HUDEP-2 (cell line): Measurements from ENCODE around the gene UBE2F.
"Not testable (repeated sequence)": the region's sequence is repeated elsewhere in the genome, so short reads cannot be mapped to it uniquely, and the experiment has no call there.

Experiments
- DNase-seq, 76 experiments: peaks; one replicate each; lab custom pipeline; 2025; ENCODE audit not compliant: unreplicated experiment in 76 of 76; lab: John Stamatoyannopoulos, UW

UBE2F gene

GRCh38 chr2:238042090-238042489 lies 75.3 kb downstream of the UBE2F start:
- no peak for DNase-seq

DNA sequence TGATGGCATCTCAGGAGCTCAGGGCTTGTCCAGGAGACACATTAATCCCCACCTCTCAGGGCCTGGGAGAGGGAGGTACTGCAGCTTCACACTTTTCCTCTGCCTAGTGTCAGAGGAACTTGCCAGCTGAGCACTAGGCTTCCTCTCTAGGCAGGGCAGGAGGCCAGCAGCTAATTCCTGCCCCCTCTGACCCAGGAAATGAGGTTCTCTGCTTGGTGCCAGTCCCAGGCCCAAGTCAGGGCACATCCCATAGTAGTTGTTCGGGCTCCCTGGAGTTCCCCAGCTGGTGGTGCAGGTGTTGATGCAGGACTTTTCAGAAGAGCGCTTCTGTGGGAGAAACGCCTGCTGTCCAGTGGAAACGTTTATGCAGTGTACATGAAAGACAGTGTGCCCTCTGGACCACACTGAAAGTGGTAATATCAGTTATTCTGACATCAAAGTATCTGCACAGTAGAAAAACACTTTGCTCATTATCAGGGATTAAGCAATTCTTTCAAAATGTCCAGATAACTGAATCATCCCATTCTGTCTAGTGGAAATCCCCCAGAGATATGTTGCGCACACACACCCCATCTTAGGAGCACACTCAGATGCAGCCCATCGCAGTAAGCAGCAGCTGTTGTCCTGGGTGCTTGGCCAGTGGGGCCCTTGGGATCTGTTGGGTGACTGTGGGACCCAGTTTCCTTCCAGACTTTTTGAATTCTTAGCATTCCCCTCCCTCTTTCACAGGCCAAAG lies 76.2 kb downstream of the UBE2F start:
- no peak for DNase-seq

DNA sequence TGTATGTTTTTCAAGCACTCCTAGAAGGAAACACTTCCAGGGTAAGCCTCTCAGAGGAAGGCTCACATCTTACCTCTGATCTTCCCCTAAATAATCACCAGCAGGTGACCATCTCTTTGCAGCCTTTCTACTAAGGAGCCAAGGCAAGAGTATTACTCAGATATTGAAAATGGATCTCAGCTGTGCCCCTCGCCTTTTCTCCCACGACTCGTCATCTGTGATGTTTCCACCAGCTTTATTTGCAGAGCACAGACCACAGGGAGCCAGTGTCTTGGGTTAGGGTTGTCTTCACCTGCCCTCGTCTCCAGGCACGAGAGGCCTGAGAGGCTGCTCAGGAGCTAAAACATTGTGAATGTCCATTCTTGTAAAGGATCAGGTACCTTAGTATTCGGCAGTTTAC lies 77.0 kb downstream of the UBE2F start:
- DNase-seq: no peak

- DNase-seq: no peak
Measured at GRCh38 chr2:238045575-238045974, 78.8 kb downstream of the UBE2F start.

DNA sequence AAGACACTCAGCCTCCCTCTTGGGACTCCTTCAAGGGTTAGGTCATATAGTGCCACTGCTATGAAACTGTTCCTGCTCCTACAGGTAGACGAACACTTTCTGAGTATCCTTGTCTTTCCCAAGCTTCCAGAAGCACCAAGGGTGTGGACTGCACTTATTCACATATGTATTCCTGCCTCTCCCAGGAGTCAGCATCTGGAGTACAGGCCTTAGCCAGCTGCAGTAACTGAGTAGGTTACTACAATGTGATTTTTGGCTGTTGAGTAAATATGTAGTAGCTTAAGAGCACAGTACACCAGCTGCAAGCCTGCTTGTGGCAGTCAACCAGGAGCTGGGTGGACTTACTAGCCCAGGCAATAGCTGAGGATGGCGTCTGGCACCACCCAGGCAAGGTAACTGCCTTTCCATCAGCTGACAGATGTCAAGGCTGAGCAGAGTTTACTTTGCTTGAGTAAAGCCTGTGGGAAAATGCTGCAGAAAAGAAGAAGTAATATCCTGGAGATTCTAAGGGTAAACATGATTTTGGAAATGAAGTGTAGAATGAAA lies 80.0 kb downstream of the UBE2F start:
- DNase-seq: no peak

DNA sequence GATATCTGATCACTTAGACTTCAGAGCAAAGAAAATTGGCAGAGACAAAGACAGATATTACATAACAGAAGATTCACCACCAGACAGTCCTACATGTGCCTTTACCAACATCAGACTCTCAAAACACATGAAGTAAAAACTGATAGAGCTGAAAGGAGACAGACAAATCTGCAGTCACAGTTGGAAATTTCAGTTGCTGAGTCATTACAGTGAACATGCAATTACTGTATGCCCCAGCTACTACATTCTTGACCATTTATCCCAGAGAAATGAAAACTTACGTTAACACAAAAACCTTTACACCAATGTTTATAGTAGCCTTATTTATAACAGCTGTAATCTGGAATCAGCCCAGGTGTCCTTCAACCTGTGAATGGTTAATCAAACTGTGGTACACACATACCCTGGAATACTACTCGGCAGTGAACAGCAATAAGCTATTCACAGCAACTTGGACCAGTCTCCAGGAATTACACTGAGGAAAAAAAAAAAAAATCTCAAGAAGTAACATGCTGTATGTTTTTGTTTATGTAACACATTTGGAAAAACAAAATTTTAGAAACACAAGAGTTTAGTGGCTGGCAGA lies 86.5 kb downstream of the UBE2F start:
- DNase-seq: peak in 4 of 76 experiments; percentile 1 to 26 (median 9)

DNA sequence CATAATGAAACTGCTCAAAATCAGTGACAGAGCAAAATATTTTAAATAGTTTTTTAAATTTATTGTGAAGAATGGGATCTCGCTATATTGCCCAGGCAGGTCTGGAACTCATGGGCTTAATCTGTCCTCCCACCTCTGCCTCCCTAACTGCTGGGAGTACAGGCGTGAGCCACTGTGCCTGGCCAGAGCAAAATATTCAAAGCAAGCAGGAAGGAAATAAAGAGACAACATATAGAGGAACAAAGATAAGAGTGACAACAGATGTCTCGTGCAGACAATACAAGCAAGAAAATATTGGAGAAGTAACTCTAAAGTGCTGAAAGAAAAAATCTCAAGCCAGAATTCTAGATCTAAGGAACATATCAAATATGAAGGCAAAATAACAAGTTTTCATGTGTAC lies 89.0 kb downstream of the UBE2F start:
- no peak for DNase-seq

DNA sequence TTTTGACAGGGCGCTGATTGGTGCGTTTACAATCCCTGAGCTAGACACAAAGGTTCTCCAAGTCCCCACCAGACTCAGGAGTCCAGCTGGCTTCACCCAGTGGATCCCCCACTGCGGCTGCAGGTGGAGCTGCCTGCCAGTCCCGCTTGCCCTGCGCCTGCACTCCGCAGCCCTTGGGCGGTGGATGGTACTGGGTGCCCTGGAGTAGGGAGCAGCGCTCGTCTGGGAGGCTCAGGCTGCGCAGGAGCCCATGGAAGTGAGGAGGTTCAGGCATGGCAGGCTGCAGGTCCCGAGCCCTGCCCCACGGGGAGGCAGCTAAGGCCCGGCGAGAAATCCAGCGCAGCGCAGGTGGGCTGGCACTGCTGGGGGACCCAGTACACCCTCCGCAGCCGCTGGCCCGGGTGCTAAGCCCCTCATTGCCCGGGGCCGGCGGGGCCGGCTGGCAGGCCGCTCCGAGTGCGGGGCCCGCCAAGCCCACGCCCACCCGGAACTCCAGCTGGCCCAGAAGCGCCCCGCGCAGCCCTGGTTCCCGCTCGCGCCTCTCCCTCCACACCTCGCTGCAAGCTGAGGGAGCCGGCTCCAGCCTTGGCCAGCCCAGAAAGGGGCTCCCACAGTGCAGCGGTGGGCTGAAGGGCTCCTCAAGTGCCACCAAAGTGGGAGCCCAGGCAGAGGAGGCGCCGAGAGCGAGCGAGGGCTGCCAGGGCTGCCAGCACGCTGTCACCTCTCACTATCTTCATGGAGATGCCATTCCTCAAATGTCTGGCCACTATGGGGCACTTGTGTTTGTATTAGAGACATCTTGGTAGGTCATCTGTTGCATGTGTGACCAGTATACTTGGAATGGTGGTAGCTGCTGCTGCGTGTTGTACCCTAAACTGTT lies 91.1 kb downstream of the UBE2F start:
- not testable (repeated sequence) for DNase-seq

DNA sequence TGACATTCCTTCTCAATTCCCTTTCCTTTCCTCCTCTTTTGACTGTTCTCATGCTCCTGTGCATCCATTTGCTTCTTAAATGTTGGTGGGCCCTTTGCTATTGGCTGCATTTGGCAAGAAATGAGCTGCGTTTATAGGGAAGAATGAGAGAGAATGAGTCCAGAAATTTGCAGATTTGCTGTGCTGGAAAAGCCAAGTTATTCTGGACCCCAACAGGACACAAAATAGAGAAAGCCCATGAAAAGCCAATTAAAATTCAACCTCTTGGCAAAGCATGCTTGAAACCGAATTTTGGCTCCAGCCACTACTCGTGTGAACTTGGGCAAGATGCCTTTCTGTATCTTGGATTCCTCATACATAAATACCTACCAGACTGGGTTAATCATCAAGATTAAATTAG lies 92.7 kb downstream of the UBE2F start:
- no peak for DNase-seq

- DNase-seq: peak in 5 of 76 experiments; percentile 17 to 65 (median 24)
Measured at GRCh38 chr2:238060096-238060541, 93.3 kb downstream of the UBE2F start.

DNA sequence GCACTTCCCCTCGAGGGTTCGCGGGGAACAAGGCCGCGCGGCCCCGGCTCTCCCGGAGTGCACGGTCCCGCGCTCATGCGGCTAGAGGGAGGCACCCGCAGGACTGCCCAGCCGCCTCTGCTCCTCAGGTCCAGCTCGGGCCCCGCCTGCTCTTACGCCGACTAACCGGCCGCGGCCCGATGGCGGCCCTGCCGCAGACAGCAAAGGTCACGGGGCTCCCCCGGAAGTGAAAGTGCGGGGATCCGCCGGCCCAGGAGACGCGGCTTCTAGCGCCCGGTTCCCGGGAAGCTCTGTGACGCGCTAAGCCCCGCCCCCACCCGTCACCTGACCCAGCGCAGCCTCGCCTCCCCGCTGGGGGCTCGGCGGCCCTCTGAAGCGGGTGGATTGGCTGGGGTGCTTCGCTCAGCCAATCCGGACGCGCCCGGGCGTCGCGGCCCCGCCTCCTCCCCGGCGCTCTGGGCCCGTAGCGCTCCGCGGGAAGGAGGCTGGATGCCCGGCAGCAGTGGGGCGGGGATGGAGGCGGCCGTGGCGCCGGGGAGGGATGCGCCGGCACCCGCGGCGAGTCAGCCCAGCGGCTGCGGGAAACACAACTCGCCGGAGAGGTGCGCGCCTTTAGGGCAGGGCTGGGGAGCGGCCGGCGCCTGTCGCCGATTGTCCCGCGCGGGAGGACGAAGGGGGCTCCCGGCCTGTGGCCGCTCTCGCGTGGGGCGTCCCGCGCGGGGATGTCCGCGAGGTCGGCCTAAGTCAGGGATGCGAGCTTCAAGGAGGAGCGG lies 93.9 kb downstream of the UBE2F start, which contains the start of gene SCLY:
TSS of gene SCLY (plus strand) at position 460 of the 773 bp plus-strand sequence. CDS start at position 514, 54 bp downstream.
- peak in 75 of 76 experiments; percentile 47 to 98 (median 93) for DNase-seq

- peak in 35 of 76 experiments; percentile 5 to 59 (median 20) for DNase-seq
Measured at GRCh38 chr2:238061315-238062202, 94.7 kb downstream of the UBE2F start.

DNA sequence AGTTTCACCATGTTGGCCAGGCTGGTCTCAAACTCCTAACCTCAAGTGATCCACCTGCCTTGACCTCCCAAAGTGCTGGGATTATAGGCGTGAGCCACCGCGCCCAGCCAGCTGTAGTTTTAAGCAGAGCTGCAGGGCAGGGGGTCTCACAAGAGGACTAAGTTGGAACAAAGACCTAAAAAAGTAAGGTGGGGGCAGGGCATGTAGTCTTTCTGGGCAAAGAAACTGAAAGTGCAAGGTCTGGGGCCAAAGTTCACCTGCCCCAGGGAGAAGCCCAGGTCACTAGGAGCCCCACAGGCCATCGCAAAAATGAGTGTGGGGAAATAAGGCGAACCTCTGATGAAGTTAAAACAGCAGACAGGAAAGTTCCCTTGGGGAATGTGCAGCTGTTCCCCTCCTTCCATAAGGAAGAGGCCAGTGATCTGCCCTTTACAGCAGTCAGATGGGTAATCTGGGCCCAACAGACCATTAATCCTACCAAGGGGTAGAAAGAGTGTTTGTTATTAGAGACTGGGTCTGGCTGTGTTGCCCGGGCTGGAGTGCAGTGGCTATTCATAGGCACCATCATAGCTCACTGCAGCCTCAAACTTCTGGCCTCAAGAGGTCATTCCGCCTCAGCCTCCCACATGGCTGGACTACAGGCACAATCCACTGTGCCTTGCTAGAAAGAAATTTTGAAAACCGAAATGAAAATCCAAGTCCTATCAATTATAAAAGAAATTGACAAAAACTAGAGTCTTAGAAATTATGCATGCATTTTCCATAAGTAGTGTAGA lies 96.8 kb downstream of the UBE2F start:
- no peak for DNase-seq

DNA sequence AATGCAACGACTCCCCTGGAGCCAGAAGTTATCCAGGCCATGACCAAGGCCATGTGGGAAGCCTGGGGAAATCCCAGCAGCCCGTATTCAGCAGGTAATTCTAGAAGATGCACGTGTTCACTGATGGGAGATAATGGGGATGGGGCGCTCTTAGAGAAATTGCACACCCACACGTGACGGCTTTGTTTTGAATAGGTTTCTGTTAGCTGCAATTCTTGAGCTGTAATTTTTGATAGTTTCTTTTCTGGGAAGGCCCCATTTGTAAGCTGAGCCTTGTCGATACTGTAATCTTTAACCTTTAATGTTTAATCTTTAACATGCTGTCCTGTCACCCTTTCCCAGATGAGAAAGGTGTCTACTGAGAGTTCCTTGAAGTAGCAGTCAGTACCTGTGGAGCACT lies 97.6 kb downstream of the UBE2F start:
- no peak for DNase-seq

GRCh38 chr2:238065071-238065846 lies 98.4 kb downstream of the UBE2F start:
- no peak for DNase-seq

DNA sequence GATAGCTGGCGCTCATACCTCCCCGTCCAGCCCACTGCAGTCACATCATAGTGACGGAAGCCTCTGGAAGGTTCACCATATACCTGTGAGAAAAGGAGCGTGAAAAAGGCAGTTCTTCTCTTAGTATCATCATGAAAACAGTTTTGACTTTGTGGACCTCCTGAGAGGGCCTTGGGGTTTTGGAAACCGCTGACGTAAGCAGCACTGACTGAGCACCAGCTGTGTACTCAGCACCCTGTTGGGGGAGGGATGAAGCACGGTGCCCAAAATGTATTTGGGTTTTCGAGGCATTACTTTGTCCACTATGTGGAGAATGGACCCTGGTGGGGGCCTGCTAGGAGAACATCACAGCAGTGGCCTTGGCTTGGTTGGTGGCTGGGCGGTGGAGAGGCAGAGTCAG lies 99.4 kb downstream of the UBE2F start:
- no peak for DNase-seq

DNA sequence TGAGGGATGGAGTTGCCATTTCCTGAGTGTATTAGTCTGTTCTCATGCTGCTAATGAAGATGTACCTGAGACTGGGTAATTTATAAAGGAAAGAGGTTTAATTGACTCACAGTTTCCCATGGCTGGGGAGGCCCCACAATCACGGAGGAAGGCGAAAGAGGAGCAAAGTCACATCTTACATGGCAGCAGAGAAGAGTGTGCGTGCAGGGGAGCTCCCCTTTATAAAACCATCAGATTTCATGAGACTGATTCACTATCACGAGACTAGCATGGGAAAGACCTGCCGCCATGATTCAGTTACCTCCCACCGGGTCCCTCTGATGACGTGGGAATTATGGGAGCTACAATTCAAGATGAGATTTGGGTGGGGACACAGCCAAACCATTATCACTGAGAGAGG lies 99.9 kb downstream of the UBE2F start:
- not testable (repeated sequence) for DNase-seq

DNA sequence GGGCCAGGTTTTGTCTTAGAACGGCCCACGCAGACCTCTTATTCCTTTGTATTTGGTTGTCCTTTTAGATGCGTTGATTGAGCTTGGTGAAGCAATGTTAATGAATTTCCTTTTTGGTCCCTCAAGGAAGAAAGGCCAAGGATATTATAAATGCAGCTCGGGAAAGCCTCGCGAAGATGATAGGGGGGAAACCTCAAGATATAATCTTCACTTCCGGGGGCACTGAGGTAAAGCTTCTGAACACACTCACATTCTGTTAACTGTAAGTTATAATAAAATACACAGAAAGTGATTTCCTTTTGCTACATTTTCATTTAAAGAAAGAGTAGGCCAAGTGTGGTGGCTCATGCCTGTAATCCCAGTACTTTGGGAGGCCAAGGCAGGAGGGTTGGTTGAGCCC lies 101.1 kb downstream of the UBE2F start:
- DNase-seq: no peak
